ENCODE measurements around the gene RFX3. TPM values are rescaled to one million over a fixed set of nuclear protein-coding genes. Genes with fewer than 3 reads are reported as not detected.

Gene RFX3
- total RNA-seq, 2 donors from 2014 or later, result 2.2 to 2.7 TPM

- TF ChIP-seq CTCF (IDR thresholded peaks at IDR 0.05), result no peak
- no peak overlapping the region for H3K27ac ChIP-seq
- no peaks in the 10 kb centered on the region for H3K9me3 ChIP-seq
- DNase-seq (ENCODE audit: low spot score), result no peak
- no peaks in the 10 kb centered on the region for H3K27me3 ChIP-seq
- no peaks in the 10 kb centered on the region for H3K4me1 ChIP-seq
- no peak overlapping the region for H3K4me3 ChIP-seq
- H3K36me3 ChIP-seq, result no peaks in the 10 kb centered on the region
Observed at GRCh38 chr9:3361116-3361515, 164.7 kb downstream of the RFX3 start.

DNA sequence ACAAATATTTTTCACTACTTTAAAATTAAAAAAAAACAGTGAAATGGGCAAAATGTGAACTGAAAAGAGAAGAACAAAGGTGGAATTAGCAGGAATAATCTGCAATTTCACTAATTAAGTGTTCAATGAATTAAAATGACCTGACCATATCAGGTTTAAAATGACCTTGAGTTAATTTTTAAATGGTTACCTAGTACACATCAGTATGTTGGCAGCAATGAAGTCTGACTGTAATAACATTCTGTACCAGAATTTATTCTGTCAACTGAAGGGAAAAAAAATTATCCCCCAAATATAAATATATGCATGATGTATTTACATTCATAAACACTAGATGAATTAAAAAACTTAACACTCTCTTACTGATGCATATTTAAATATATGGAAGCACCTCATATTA is 165.6 kb downstream of the RFX3 start:
- Histone ChIP-seq H3K27me3 (no peaks in the 10 kb centered on the region), H3K4me1 (no peaks in the 10 kb centered on the region), H3K27ac (no peak overlapping the region), H3K36me3 (no peaks in the 10 kb centered on the region), H3K9me3 (no peaks in the 10 kb centered on the region), H3K4me3 (no peak overlapping the region)
- DNase-seq (ENCODE audit: low spot score), result no peak
- TF ChIP-seq CTCF (IDR thresholded peaks at IDR 0.05), result no peak

DNA sequence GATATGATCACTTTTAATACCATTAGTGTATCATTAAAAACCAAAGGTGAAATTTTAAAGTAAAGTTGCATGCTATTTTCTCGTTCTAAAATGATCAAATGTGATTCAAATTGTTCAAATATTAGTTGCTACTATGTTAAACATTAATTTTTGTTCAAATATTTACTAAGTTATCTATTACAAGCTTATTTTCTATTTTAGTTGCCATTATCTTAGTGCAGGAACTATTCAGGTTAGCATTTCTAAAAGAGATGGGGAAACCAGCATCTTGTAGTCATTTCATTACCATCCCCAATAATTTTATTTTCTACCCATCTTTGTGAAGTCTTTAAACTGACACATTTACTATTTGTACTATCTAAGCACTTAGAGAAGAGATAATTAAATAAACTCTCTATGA is 166.0 kb downstream of the RFX3 start:
- TF ChIP-seq CTCF (IDR thresholded peaks at IDR 0.05), result no peak
- H3K36me3 ChIP-seq, result no peaks in the 10 kb centered on the region

DNA sequence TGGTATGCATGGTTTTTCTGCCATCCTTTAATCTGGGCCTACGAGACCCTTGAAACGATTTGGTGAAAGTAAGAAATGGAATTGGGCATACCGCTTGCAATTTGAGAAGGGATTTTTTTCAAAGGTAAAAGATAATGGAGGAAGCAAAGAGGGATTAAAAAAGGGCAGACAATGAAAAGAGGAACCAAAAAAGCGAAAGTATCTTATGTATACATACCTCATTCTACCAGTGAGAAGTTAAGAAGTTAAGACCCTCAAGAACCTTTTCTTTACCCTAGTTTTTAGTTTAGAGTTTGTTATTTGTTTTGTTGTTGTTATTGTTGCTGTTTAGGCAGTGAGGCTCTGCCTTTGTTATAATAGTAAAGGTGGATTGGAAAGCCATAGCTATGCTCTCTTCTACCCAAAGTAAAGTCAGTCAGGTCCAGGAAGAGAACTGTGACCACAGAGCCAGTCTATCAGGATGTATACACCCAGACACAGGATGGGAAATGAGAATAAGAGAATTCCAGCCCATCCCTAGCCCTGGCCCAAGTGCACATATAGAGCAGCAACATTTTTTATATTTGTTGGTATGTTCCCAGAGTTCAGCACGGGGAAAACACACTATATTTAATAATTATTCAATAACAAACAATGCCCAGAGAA is 166.6 kb downstream of the RFX3 start:
- no peak for DNase-seq (ENCODE audit: low spot score)
- no peak for TF ChIP-seq CTCF (IDR thresholded peaks at IDR 0.05)
- H3K36me3 ChIP-seq, result no peaks in the 10 kb centered on the region
- H3K27ac ChIP-seq, result no peak overlapping the region
- H3K4me1 ChIP-seq, result no peaks in the 10 kb centered on the region
- no peaks in the 10 kb centered on the region for H3K27me3 ChIP-seq
- no peaks in the 10 kb centered on the region for H3K9me3 ChIP-seq
- H3K4me3 ChIP-seq, result no peak overlapping the region

More for the DNA sequence above, 166.0 kb downstream of the RFX3 start:
- Histone ChIP-seq H3K27ac (no peak overlapping the region), H3K4me3 (no peak overlapping the region), H3K4me1 (no peaks in the 10 kb centered on the region), H3K27me3 (no peaks in the 10 kb centered on the region), H3K9me3 (no peaks in the 10 kb centered on the region)
- no peak for DNase-seq (ENCODE audit: low spot score)

DNA sequence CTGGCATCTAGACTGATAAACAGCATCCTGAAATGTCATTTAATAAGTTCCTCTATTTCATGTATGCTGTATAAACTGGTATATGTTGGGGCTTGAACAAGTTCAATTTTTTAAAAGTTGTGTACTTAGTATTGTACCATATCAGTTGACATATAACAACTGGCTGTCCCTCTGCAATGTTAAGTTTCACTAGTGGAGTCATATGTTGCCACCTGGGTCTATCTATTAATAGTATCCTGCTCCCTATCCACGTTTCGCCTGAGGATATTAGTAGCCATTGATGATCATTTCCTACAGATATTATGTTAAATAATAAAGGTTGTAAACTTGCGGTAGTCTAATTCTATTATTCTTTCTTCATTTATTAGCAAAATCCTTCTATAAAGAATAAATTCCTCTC is 177.6 kb downstream of the RFX3 start:
- H3K27ac ChIP-seq, result no peak overlapping the region
- no peak overlapping the region for H3K4me3 ChIP-seq
- no peak for TF ChIP-seq CTCF (IDR thresholded peaks at IDR 0.05)
- no peaks in the 10 kb centered on the region for H3K36me3 ChIP-seq
- no peaks in the 10 kb centered on the region for H3K27me3 ChIP-seq
- no peaks in the 10 kb centered on the region for H3K9me3 ChIP-seq
- no peaks in the 10 kb centered on the region for H3K4me1 ChIP-seq
- DNase-seq (ENCODE audit: low spot score), result no peak

DNA sequence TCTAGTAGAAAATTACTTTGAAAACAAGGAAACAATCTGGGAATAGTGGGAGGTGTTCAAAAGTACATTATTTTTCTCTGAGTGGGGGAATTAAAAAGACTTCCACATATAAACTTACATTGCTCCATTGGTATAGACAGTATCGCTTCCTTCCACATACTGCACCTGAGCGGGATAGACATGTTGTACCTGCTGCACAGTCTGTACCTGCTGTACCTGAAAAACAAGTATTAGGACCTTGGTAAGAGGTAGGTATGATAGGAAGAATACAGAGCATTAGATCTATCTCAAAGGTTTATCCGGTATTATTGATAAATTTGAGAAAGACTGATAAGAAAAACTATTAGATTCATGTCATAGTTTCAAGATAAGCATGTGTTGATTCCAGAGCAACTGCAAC is 179.3 kb downstream of the RFX3 start:
- Histone ChIP-seq H3K4me1 (no peaks in the 10 kb centered on the region), H3K4me3 (no peak overlapping the region), H3K27ac (no peak overlapping the region), H3K36me3 (no peaks in the 10 kb centered on the region), H3K9me3 (no peaks in the 10 kb centered on the region), H3K27me3 (no peaks in the 10 kb centered on the region)
- no peak for DNase-seq (ENCODE audit: low spot score)
- TF ChIP-seq CTCF (IDR thresholded peaks at IDR 0.05), result no peak
